HG02852 (cell line): Measurements from ENCODE around the gene POLR2A.

Experiments used
- ATAC-seq: cut with Tn5 transposase; IDR thresholded peaks from one replicate; pipeline ENCODE4 v1.9.1; 2021; ENCODE audit warnings: mild to moderate bottlenecking, moderate library complexity; ENCODE audit not compliant: unreplicated experiment

POLR2A gene

DNA sequence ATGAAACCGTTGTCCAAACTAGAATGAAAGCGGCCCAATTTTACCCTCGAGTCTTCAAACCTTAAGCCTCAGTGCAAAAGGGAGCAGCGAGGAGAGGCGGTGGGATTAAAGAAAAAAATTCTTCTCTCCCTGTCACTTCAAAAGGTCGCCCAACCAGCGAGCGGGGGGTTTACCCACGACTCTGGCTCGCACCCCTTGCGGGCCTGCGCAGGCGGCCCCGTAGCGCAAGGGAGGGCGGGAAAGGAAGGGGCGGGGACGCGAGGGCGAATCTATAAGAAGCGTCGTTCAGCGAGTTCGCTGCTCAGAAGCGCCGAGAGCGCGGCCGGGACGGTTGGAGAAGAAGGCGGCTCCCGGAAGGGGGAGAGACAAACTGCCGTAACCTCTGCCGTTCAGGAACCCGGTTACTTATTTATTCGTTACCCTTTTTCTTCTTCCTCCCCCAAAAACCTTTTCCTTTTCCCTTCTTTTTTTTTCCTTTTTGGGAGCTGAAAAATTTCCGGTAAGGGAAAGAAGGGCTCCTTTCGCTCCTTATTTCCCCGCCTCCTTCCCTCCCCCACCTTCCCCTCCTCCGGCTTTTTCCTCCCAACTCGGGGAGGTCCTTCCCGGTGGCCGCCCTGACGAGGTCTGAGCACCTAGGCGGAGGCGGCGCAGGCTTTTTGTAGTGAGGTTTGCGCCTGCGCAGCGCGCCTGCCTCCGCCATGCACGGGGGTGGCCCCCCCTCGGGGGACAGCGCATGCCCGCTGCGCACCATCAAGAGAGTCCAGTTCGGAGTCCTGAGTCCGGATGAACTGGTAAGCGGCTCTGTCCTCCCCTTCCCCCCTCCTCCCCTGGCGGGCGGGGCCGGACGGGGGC is at the start of gene POLR2A:
TSS of gene POLR2A (plus strand) at position 300 of the 852 bp plus-strand sequence.
- ATAC-seq, result peak; percentile 52

DNA sequence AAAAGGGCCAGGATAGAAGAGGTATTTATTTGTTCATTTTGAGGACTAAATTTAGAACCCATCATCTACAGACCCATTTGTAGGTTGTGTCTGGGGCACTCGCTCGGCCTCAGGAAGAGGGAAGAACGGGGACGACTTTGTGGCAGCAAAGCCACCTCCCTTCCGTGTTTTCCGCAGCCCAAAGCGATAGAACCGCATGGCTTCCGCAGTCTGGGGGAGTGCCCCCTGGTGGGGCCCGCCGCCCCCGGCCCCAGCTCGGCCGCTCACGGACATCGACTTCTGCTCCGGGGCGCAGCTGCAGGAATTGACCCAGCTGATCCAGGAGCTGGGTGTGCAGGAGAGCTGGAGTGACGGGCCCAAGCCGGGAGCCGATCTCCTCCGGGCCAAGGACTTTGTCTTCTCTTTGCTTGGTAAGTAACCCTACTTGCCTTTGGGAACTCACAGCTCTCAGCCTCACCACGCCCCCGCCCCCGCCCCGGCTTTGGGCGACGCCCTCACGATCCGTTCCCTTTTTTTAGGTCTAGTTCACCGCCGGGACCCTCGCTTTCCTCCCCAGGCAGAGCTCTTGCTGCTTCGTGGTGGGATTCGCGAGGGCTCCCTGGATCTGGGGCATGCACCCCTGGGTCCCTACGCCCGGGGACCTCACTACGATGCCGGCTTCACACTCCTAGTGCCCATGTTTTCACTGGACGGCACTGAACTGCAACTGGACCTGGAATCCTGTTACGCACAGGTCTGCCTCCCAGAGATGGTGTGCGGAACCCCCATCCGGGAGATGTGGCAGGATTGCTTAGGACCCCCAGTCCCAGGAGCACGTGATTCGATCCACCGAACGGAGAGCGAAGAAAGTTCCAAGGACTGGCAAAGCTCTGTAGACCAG is 48.2 kb upstream of the POLR2A start:
- peak; percentile 19 for ATAC-seq

DNA sequence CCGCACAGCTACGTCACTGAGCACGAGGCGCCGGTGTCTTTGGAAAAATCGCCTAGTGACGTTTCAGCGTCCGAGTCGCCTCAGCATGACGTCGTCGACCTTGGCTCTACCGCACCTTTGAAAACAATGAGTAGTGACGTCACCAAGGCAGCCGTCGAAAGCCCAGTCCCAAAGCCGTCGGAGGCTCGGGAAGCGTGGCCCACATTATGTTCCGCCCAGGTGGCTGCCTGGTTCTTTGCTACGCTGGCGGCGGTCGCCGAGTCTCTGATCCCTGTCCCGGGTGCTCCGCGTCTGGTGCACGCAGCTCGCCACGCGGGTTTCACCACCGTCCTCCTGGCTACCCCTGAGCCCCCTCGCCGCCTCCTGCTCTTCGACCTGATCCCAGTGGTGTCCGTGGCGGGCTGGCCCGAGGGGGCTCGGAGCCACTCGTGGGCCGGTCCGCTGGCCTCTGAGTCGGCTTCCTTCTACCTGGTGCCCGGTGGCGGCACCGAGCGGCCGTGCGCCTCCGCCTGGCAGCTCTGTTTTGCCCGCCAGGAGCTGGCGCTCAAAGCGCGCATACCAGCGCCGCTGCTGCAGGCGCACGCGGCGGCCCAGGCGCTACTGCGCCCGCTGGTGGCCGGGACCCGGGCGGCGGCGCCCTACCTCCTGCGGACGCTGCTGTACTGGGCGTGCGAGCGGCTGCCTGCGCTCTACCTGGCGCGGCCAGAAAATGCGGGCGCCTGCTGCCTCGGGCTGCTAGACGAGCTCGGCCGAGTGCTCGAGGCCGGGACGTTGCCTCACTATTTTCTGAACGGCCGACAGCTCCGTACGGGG is 47.4 kb upstream of the POLR2A start:
- no peak for ATAC-seq

DNA sequence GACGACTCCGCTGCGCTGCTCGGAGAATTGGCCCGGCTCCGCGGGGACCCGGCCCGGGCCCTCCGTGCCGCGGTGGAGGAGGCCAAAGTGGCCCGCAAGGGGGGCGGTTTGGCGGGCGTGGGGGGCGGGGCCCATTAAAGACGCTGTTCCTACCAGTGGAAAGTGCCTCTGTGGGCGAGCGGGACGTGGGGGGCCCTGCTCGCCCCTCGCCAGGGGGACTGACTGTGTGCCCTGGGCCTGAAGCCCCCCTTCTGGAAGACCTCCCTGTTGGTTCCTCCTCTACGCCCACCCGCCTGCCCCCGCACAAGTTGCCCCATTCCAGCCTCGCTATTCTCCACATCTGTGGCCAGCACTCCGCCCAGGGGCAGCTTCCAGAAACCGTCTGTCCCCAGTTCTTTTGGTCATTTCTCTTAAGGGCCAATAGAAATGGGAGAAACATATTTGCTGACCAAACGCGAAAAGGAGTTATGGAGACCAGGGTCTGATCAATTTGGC is 46.8 kb upstream of the POLR2A start:
- ATAC-seq, result no peak

DNA sequence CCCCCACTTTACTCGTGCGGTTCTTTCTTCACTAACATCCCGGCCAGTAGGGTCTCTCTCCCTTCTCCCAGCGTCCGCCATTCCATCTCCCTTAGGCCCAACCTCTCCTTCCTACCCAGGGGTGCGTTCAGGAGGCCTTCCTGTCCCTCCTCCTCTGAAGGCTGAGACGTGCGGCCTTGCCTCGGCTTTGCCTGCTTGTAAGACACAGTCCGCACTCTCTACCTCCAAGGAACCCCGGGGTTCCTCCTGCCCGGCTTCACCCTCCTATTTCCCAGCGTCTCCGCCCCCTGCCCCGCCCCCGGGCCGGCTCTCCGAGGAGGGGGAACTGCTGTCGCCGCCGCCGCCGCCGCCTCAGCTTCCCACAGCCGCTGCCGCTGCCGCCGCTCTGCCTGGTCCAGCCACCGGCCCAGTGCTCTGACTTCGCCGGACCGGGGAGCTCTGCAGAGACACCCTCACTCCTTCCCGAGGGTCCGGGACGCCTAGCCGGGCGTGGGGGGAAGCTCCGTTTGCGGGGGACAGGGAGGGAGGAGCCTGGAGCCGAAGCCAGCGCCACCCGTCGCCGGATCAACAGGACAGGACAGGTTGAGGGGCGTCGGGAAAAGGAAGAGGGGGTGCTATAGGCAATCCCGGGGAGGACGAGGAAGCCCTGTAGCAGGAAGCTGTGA is 46.1 kb upstream of the POLR2A start:
- ATAC-seq, result no peak

DNA sequence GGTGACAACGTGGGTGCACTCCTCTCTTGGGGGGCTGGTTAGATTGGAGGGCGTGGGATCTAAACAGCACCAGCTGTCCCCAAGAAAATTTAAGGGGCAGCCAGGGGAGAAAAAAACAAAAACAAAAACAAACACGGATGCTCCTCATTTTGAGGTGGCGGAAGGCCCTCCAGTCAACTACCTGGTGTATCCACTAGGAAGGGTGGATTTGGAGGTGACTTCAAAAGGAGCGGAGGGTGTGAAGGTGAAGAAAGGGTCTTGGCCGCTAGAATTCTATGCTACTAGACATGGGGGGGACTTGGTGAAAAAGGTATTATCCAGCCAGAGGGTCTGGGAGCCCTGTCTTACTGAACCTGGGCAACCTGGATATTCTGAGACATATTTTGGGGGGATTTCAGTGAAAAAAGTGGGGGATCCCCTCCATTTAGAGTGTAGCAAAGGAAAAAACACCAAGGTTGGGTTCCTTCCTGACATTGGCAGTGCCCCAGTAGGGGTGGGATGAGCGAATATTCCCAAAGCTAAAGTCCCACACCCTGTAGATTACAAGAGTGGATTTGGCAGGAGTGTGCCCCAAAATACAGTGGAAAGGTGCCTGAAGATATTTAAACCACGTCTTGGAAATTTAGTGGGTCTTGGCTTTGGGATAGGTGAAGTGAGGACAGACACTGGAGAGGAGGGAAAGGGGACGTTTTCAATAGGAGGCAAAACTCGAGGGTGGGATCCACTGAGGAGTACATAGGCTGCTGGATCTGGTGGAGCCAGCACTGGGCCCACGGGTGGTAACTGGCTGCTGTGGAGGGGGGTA is 45.3 kb upstream of the POLR2A start:
- ATAC-seq, result no peak

DNA sequence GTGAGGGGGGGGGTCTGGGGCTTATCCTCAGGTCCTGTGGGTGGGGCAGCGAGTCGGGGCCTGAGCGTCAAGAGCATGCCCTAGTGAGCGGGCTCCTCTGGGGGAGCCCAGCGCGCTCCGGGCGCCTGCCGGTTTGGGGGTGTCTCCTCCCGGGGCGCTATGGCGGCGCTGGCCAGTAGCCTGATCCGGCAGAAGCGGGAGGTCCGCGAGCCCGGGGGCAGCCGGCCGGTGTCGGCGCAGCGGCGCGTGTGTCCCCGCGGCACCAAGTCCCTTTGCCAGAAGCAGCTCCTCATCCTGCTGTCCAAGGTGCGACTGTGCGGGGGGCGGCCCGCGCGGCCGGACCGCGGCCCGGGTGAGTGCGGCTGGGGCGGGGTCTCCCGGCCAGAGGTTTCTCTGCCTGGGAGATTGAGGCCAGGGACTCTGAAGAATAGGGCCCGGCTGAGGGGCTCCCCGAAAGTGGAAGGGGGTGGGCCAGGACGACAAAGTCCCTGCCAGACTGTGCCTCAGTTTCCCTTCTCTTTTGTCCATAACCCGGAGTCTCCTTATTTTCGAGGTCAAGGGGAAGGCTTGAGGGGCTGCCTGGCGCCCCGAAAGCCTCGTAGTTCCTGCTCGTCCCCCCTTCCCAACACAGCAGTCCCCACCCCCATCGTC is 44.6 kb upstream of the POLR2A start, which contains the start of gene FGF11:
TSS of gene FGF11 (plus strand) at position 51 of the 651 bp plus-strand sequence. CDS start at position 160, 109 bp downstream.
- no peak for ATAC-seq

DNA sequence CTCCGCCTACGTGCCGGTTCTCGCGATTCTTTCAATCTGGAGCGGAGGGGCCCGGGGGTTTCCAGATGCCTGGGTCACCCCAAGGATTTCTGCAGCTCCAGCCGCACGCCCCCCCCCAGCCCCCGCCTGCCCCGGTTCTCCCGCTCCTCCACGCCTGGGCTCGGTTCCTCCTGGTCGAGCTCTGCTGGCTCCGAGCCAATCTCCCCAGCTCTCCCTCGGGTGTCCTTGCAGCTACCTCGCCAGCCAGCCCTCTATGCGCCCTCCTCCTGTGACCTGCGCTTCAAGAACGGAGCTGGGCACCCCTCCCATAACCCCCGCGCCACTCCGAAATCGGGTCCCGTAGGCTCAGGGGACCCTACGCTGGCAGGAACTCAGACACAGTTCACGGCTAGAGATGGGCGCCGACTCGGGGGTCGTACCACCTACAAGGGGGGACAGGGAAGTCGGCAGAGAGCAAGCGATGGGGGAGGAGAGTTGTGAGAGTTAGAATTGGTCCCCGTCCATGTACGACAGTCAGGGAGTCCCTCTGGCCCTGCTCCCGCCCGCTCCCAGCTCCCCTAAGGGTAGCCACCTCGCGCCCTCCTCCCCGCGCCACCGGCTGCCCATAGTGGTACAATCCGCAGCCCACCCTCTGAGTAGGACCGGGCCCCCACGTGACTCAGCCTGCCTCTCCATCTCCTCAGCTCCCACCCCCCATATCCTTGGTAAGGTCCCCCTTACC is 43.9 kb upstream of the POLR2A start:
- no peak for ATAC-seq

DNA sequence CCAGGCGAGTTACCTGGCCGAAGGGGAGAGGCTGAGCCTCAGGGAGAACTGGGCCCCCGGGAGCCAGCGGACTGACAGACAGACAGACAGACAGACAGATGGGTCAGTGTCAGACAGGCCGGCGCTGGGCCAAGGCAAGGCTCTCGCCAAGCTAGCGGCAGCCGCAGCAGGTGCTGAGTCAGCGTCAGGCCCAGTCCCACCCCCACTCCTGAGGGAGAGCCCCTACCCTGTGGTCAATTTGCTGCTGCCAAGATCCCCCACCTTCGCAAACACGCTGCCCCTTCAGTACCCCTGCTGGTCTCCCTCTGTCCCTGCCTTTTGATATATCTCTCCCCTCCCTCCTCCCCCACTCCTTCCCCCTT is 43.4 kb upstream of the POLR2A start:
- no peak for ATAC-seq

DNA sequence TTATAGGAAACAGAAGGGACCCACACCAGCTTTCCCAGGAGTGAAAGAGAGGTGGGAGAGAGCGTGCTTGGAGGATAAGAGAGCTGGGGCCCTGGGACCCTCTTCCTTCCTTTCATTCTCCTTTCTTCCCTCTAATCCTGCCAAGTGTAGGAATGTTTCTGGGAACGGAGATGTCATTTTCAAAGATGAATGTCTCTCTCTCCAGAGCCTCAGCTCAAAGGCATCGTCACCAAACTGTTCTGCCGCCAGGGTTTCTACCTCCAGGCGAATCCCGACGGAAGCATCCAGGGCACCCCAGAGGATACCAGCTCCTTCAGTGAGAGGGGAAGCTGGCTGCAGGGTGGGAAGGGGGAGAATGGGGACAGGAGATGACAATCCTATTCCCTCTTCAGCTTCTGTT is 42.9 kb upstream of the POLR2A start:
- ATAC-seq, result no peak

DNA sequence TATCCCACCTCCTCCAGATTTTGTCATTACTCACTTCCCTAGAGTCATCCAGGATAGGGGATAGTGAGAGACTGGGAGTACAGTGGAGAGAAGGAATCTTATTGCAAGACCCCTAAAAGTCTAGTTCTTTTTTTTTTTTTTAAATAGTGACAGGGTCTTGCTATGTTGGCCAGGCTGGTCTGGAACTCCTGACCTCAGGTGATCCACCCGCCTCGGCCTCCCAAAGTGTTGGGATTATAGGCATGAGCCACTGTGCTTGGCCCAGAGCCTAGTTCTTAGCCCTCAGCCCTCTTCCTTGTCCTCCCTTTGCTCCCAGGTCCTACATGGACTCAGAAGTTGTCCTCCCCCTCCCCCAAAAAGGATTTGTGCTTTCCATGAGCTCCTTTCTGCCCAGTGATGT is 42.0 kb upstream of the POLR2A start:
- ATAC-seq, result no peak

DNA sequence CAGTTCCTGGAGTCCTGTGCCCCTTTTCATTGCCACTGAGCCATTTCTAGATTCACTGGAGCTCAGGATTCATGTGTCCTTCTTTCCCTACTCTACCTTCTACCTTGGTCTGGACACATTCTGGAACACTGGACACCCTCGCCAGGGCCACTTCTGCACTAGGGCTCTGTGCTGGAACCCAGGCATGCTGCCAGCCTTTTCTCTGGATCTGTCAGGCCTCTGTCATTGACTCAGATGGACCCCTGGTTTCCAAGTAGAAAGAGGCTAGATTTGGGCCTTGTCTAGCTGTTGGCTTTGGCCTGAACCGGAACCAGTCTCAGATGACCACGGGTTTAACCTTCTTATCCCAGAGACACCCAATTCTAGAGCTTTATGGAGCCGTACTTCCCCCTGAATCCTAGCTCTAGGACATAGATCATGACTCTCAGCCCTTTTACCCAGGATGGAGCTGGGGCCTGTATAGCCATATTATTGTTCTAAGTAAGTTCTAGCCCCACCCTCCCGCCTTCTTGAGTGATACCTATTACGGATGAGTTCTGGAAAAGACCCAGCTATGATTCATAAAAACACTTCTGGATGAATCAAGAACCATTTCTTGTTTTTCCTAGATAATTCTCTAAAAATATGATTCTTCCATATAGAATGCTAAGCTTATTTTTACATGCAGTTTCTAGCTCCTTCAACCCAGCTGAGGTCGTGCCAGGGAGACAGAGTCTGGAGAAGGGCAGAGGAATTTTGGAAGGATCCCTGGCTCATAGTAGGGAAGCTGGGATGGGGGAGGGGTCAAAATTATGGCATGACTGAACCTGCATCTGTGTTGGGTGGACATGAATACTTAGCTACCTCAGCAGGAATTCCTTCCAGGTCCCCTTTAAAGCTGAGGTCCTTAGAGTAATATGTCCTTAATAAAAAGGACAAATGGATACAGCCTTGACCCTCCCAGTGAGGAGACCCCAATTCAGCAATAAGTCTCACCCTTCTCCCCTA is 40.4 kb upstream of the POLR2A start:
- no peak for ATAC-seq

DNA sequence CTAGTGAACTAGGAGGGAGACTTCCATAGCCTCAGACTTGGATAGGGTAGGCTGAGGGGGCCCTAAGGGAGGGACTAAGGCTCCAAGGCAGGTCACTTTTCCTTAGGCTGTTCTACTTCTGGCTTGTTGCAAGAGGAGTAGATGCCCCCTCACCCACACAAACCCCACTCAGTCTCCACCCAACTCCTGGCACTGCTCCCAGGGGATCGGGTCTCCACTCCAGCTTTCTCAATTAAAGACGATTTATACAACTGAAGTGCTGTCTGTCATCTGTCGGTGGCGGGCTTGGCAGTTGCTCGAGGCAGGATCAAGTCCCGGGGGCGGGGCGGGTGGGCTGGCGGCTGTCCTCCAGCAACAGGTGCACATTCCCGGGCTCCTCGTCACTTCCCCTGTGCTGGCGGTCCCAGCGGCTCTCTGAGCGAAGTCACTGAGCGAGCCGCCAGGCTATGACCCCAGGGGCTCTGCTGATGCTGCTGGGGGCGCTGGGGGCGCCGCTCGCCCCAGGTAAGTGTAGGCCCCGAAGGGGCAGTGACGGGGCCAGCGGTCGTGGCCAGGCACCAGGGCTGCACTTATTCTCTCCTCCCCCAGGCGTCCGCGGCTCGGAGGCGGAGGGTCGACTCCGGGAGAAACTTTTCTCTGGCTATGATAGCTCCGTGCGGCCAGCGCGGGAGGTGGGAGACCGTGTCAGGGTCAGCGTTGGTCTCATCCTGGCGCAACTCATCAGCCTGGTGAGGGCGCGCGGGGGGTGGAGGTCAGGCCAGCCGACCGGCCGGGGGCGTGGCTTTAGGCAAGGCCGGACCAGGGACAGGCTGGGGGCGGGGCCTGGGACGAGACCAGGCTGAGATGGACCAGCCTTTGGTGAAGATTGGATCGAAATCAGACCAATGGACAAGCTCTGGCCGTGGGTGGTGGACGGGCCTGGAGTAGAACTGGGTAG is 39.2 kb upstream of the POLR2A start, which contains the start of gene CHRNB1:
TSS of gene CHRNB1 (plus strand) at position 380 of the 937 bp plus-strand sequence. CDS start at position 447, 67 bp downstream.
- ATAC-seq, result no peak

DNA sequence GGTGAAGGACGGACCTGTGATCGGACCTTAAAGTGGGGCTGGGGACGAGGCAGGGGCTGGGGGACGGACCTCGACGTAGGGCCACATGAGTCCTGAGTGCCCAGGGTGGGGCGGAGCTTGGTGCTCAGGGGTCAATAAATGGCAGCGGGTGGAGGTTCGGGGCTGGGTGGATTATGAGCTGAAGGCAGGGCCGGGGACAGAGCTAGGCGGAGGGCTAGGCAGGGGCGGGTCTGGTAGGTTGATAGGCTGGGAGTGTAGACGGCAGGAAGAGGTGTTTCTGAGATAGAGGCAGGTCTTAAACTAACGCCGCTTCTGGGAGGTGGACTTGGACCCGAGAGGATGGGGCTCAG is 38.6 kb upstream of the POLR2A start:
- ATAC-seq, result no peak

DNA sequence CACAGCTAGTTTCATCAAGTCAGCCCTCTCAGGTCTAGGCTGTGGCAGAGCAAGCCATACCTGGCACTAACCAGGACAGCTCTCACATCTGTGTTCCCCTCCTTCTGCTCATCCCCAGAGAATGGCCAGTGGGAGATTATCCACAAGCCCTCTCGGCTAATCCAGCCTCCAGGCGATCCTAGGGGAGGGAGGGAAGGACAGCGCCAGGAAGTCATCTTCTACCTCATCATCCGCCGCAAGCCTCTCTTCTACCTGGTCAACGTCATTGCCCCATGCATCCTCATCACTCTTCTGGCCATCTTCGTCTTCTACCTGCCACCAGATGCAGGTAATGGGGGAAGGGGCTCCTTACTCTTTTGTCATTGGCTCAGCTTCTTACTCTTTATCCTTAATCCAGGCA is 35.7 kb upstream of the POLR2A start:
- ATAC-seq, result no peak

DNA sequence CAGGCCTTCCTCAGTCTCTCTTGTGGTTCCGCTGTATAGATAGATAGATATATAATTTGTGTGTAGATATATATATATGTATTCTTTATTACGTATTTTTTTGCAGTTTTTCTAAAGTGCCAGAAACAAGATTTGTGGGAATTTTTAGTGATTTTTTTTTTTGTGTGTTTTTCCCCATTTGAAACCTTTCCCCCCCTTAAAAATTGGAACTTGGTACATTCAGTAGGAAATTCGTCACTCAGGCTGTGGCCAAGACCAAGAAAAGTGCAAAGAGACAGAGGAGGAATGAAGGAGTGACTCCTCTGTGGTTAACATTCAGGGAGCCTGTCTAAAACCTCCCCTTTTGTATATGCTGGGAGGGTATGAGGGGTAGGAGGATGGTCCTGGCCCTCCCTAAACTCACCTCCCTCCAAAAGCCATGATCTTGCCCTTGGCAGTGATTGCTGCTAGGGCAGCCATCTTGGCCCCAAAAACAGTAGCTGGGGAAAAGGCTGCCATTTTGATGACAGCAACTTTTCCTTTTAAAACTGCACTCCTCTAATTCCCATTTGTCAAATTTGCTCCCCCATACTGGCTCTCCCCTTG is 24.1 kb upstream of the POLR2A start:
- no peak for ATAC-seq
